Measurements from ENCODE around the gene UCP3. TPM values are rescaled to one million over a fixed set of nuclear protein-coding genes. Genes with fewer than 3 reads are reported as not detected.

Gene UCP3
- polyA plus RNA-seq, 1 experiment, result 0.77 TPM

- Histone ChIP-seq H3K27me3 (ENCODE audit: control insufficient read depth, insufficient read depth, low read length) (no peaks in the 10 kb centered on the region), H3K4me3 (ENCODE audit: low read depth, low read length) (no peak overlapping the region), H3K36me3 (ENCODE audit: control insufficient read depth, insufficient read depth, low read length) (peaks cover 2% of the 10 kb centered on the region)
- CTCF ChIA-PET, result no interaction called here
- POLR2A ChIA-PET, result no interaction called here
- no peak for DNase-seq (ENCODE audit: low read depth)
- no peak for TF ChIP-seq CTCF (IDR thresholded peaks at IDR 0.05; ENCODE audit: insufficient read depth, low read depth, low read length)
Measured at GRCh38 chr11:74021998-74022397, 13.1 kb upstream of the UCP3 start.

GRCh38 chr11:74020539-74020938 is 11.7 kb upstream of the UCP3 start:
- no peak overlapping the region for H3K4me3 ChIP-seq (ENCODE audit: low read depth, low read length)
- TF ChIP-seq CTCF (IDR thresholded peaks at IDR 0.05; ENCODE audit: insufficient read depth, low read depth, low read length), result no peak
- H3K27me3 ChIP-seq (ENCODE audit: control insufficient read depth, insufficient read depth, low read length), result no peaks in the 10 kb centered on the region
- ChIA-PET CTCF (no interaction called here), POLR2A (no interaction called here)
- H3K36me3 ChIP-seq (ENCODE audit: control insufficient read depth, insufficient read depth, low read length), result peaks cover 2% of the 10 kb centered on the region; the same call in 1 of the 2 replicates
- DNase-seq (ENCODE audit: low read depth), result no peak

GRCh38 chr11:74019860-74020259 is 11.0 kb upstream of the UCP3 start:
- H3K27me3 ChIP-seq (ENCODE audit: control insufficient read depth, insufficient read depth, low read length), result no peaks in the 10 kb centered on the region
- DNase-seq (ENCODE audit: low read depth), result no peak

GRCh38 chr11:74019104-74019738 is 10.3 kb upstream of the UCP3 start:
- POLR2A ChIA-PET, result no interaction called here
- CTCF ChIA-PET, result interaction anchor here (0.6 kb wide), 2 partner anchors 18 to 46 kb away, joined by 3 read pairs; no protein-coding TSS in a partner anchor
- H3K4me3 ChIP-seq (ENCODE audit: low read depth, low read length), result no peak overlapping the region
- H3K36me3 ChIP-seq (ENCODE audit: control insufficient read depth, insufficient read depth, low read length), result peaks cover 4% of the 10 kb centered on the region; the same call in 1 of the 2 replicates
- TF ChIP-seq CTCF (IDR thresholded peaks at IDR 0.05; ENCODE audit: insufficient read depth, low read depth, low read length), result no peak
- DNase-seq (ENCODE audit: low read depth), result no peak
- H3K27me3 ChIP-seq (ENCODE audit: control insufficient read depth, insufficient read depth, low read length), result no peaks in the 10 kb centered on the region

More at GRCh38 chr11:74019860-74020259, 11.0 kb upstream of the UCP3 start:
- no peak for TF ChIP-seq CTCF (IDR thresholded peaks at IDR 0.05; ENCODE audit: insufficient read depth, low read depth, low read length)
- no peak overlapping the region for H3K4me3 ChIP-seq (ENCODE audit: low read depth, low read length)
- peaks cover 2% of the 10 kb centered on the region; the same call in 1 of the 2 replicates for H3K36me3 ChIP-seq (ENCODE audit: control insufficient read depth, insufficient read depth, low read length)
- POLR2A ChIA-PET, result no interaction called here
- CTCF ChIA-PET, result interaction anchor here (0.6 kb wide), 1 partner anchor 17 kb away, joined by 3 read pairs; no protein-coding TSS in a partner anchor

- DNase-seq (ENCODE audit: low read depth), result no peak
- ChIA-PET POLR2A (no interaction called here), CTCF (no interaction called here)
- peaks cover 7% of the 10 kb centered on the region; the same call in 1 of the 2 replicates for H3K36me3 ChIP-seq (ENCODE audit: control insufficient read depth, insufficient read depth, low read length)
- H3K4me3 ChIP-seq (ENCODE audit: low read depth, low read length), result no peak overlapping the region
- H3K27me3 ChIP-seq (ENCODE audit: control insufficient read depth, insufficient read depth, low read length), result no peaks in the 10 kb centered on the region
- TF ChIP-seq CTCF (IDR thresholded peaks at IDR 0.05; ENCODE audit: insufficient read depth, low read depth, low read length), result no peak
Measured at GRCh38 chr11:74018331-74019005, 9.6 kb upstream of the UCP3 start.
